Astrocyte (in vitro differentiated cells and primary cell): Measurements from ENCODE around the gene CD3E.

Experiments used
- EZH2 ChIP-seq: IDR thresholded peaks from 2 replicates; pipeline ENCODE4 v1.6.1; 2012; ENCODE audit warnings: mild to moderate bottlenecking, low read length, inconsistent platforms; ENCODE audit not compliant: insufficient read depth
- TF ChIP-seq, protein P1 (sequence below): IDR thresholded peaks from 2 replicates; pipeline ENCODE4 v1.5.1; 2011; ENCODE audit warnings: low read depth, mild to moderate bottlenecking, inconsistent platforms, low read length, moderate library complexity; ENCODE audit not compliant: insufficient read depth

DNA sequence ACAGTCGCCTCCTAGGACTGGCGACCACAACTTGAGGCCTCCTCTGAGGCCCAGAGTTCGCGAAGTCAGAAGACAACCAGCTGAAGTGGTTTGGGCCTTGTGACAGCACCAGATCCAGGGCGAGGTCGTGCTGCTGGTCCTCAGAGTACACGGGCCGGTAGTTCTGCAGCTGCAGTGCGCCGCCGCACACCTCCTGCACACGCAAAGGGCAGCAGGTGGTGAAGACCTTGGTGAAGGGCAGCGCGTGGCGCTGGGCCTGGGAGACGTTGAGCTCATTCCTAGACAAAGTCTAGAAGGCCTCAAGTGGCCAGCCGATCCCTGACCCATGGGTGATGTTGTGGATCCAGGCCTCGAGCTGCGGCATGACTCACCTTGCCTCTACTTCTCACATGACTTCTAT lies 18.2 kb downstream of the CD3E start:
- TF ChIP-seq, protein P1, sequence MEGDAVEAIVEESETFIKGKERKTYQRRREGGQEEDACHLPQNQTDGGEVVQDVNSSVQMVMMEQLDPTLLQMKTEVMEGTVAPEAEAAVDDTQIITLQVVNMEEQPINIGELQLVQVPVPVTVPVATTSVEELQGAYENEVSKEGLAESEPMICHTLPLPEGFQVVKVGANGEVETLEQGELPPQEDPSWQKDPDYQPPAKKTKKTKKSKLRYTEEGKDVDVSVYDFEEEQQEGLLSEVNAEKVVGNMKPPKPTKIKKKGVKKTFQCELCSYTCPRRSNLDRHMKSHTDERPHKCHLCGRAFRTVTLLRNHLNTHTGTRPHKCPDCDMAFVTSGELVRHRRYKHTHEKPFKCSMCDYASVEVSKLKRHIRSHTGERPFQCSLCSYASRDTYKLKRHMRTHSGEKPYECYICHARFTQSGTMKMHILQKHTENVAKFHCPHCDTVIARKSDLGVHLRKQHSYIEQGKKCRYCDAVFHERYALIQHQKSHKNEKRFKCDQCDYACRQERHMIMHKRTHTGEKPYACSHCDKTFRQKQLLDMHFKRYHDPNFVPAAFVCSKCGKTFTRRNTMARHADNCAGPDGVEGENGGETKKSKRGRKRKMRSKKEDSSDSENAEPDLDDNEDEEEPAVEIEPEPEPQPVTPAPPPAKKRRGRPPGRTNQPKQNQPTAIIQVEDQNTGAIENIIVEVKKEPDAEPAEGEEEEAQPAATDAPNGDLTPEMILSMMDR: no peak
- TF ChIP-seq EZH2: no peak
